GM06990 (cell line): Measurements from ENCODE around the gene ZBED5.

ENCODE experiments used
- DNase-seq: peaks from one replicate; pipeline ENCODE4 v3.0.0-alpha.2; 2011; ENCODE audit not compliant: insufficient read length; ENCODE audit errors: extremely low read depth
- H3K27me3 ChIP-seq: replicated peaks from 2 replicates; pipeline ENCODE4 v1.6.0; 2011; ENCODE audit warnings: low read length; ENCODE audit not compliant: control insufficient read depth, insufficient read depth
- H3K36me3 ChIP-seq: 2 replicates; pipeline ENCODE4 v1.5.1; 2011; ENCODE audit warnings: low read length; ENCODE audit not compliant: control insufficient read depth, insufficient read depth
- H3K4me3 ChIP-seq: replicated peaks from 2 replicates; pipeline ENCODE4 v1.5.1; 2011; ENCODE audit warnings: low read depth, mild to moderate bottlenecking, control low read depth, low read length
- TF ChIP-seq, protein P1 (sequence below): IDR thresholded peaks from 2 replicates; pipeline ENCODE4 v1.5.1; 2011; ENCODE audit warnings: low read length, control low read depth, mild to moderate bottlenecking, inconsistent platforms; ENCODE audit not compliant: insufficient read depth, poor library complexity, severe bottlenecking

Gene ZBED5

DNA sequence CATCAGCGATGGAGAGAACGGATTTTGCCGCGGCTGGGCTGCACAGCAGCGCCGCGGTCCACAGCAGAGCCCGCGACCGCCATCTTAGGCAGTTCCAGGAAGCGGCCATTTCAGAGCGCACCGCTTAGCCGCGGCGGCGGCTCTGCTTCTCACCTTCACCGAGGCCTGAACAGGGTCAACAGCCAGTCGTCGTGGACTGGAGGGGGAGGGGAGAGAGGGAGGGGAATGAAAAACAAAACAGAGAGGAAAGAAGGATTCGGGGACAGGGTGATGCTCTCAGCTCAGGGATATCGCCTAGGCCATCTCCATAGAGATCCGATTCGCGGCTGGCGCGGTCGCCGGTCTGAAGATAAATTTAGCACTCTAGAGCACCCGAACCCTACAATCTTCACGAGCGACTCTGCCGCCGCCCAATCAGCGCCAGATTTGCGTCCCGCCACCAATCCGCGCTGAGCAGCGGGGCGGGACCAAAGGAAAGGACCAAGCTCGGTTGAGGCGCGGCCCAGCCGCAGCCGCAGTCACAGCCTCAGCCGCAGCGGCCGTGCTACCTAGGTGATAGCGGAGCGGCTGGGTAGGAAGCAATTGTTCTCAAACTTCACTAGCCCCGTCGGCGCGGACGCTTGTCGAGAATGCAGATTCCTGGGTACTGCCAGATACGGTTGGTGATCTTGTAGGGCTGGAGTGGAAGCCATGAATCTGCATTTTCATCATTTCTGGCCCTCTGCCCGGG lies at the start of gene ZBED5:
Gene ZBED5 (minus strand): TSS at position 345 of the 730 bp plus-strand sequence. CDS start 3,108 bp downstream, outside the sequence.
- H3K4me3 ChIP-seq = peak within 1 kb of the TSS; percentile 84
- DNase-seq = peak; percentile 99
- TF ChIP-seq, protein P1, sequence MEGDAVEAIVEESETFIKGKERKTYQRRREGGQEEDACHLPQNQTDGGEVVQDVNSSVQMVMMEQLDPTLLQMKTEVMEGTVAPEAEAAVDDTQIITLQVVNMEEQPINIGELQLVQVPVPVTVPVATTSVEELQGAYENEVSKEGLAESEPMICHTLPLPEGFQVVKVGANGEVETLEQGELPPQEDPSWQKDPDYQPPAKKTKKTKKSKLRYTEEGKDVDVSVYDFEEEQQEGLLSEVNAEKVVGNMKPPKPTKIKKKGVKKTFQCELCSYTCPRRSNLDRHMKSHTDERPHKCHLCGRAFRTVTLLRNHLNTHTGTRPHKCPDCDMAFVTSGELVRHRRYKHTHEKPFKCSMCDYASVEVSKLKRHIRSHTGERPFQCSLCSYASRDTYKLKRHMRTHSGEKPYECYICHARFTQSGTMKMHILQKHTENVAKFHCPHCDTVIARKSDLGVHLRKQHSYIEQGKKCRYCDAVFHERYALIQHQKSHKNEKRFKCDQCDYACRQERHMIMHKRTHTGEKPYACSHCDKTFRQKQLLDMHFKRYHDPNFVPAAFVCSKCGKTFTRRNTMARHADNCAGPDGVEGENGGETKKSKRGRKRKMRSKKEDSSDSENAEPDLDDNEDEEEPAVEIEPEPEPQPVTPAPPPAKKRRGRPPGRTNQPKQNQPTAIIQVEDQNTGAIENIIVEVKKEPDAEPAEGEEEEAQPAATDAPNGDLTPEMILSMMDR = no peak
- H3K36me3 ChIP-seq = peaks cover 3% of the 10 kb centered on the region
- H3K27me3 ChIP-seq = no peaks in the 10 kb centered on the region

DNA sequence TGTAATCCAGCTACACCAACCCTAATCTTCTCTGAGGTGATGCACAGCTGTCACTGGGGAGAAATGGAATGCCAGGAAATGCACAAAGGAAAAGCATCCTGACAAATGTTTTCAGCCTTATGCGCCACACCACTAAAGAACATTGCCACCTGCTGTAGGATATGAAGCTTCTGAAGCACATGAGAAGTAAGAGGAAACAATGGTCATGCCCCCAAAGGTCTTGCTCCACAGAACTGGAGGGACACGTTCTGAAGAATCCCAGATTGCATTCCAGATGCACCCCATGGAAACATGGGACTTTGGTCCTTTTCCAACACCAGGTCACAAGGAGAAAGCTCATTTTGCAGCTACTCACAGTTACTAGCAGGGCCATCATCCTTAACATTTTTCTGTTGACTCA lies 48.7 kb upstream of the ZBED5 start:
- Histone ChIP-seq H3K36me3 (no peaks in the 10 kb centered on the region), H3K27me3 (no peaks in the 10 kb centered on the region), H3K4me3 (no peak overlapping the region)
- TF ChIP-seq, protein P1 = no peak
- no peak for DNase-seq

DNA sequence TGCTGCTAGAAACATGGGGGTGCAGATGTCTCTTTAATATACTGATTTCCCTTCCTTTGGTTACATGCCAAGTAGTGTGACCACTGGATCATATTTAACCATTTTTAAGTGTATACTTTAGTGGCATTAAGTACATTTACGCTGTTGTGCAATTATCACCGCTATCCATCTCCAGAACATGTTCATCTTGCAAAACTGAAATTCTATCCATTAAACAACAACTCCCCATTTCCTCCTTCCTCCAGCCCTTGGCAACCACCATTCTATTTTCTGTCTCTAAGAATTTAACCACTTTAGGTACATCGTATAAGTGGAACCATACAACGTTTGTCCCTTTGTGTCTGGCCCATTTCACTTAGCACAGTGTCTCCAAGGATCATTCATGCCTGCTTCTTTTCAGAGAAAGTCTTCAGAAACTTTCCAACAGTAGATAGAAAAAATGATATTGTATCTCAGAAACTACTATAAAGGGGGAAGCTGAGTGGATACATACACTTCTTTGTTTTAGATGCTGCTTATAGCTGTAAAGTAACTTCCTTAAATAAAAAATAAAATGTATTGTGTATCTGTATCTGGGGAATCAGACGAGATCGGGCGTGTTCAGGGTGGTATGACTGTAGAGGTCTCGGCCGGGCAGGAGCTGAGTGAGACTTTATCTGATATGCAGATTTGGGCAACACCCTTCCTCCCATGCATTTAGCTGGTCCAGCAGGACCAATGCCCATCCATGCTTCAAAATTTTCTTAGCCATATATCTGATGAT lies 44.6 kb upstream of the ZBED5 start:
- TF ChIP-seq, protein P1 = no peak
- no peak for DNase-seq
- Histone ChIP-seq H3K36me3 (no peaks in the 10 kb centered on the region), H3K4me3 (no peak overlapping the region), H3K27me3 (no peaks in the 10 kb centered on the region)

DNA sequence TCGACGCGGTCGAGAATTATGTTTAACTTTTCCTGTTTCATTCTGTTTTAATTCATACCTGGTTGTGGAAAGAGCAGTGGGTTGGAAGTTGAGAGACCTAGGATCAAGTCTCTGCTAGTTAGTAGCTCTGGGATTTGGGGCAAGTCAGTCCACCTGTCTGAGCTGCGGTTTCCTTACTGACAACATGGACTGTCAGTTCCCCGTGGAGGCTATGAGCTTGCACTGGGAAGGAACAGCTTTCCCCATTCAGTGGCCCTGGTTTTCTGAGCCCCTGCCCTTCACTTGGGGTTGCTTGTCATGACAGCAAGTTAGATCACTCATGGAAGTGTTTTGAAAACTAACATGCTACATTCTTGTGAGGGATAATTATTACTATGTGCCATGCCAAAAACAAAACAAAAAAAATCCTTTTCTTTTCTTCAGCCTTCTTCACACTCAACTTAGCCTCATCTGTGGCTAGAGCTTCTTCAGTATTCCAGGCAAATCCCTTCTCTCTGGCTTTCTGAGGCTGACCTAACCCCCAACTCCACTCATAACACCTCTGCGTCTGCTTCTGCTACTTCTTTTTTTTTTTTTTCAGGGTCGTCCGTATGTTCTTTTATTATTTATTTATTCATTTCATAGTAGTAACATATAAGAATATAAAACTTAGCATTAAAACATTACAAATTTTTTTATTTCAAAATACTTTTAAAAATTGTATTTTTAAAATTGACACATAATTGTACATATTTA lies 43.0 kb upstream of the ZBED5 start:
- no peak for DNase-seq
- TF ChIP-seq, protein P1 = no peak
- Histone ChIP-seq H3K4me3 (no peak overlapping the region), H3K27me3 (no peaks in the 10 kb centered on the region), H3K36me3 (no peaks in the 10 kb centered on the region)

DNA sequence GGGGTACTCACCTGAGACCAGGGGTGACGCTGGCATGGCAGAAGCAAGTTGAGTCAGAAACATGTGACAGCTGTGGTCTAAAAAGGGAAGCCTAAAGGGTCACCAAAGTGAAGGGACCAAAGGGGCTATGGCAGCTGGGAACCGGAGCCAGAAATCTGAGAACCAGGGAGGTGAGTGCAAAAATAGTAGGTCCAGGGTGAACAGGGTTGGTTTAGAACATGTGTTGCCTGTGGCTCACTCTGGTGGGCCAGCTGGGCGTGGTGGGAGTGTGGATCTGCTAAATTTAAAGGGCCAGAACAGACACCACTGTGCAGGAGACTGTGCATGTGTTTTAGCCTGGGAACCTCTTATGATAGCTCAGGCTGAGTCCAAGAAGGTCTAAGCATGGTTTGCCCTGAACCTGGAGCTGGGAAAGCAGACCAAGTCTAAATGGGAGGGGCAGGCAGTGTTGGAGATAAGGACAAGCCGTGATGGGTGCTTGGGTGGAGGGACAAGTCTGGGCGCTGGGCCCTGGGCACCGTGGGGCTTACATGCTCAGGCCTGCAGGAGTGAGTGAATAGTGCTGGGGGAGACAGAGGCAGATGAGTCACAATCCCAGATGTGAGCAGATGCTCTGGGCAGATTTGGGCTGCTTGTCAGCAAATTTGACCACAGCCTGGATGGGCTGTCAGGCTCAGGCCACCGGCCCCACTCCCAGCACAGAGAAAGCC lies 41.4 kb upstream of the ZBED5 start:
- TF ChIP-seq, protein P1 = no peak
- no peak for DNase-seq
- H3K27me3 ChIP-seq = no peaks in the 10 kb centered on the region
- H3K4me3 ChIP-seq = no peak overlapping the region
- no peaks in the 10 kb centered on the region for H3K36me3 ChIP-seq
